ENCODE measurements around the gene NAA10.

The NAA10 gene

GRCh38 chrX:153925739-153926551 is 8.9 kb downstream of the NAA10 start, which contains the start of gene ARHGAP4:
TSS of gene ARHGAP4 (minus strand) at chrX:153926264. CDS start at chrX:153926202, 62 bp downstream.
- Histone ChIP-seq H3K4me2 (ENCODE audit: low read length) (peak within 1 kb of the TSS; percentile 83), H3K4me1 (ENCODE audit: control insufficient read depth, insufficient read depth, low read length) (peaks cover 48% of the 10 kb centered on the region)

GRCh38 chrX:153925387-153925738 is 9.5 kb downstream of the NAA10 start:
- H3K36me3 ChIP-seq (ENCODE audit: insufficient read depth, low read length): peaks cover 14% of the 10 kb centered on the region
- no peaks in the 10 kb centered on the region for H3K9me3 ChIP-seq (replicated peaks; ENCODE audit: low read length)
- H3K9ac ChIP-seq (ENCODE audit: low read depth, low read length): no peak overlapping the region
- no peak overlapping the region for H3K4me2 ChIP-seq (ENCODE audit: low read length)
- H3K27me3 ChIP-seq (ENCODE audit: control insufficient read depth, insufficient read depth, low read length): no peaks in the 10 kb centered on the region
- no peak overlapping the region for H3K4me3 ChIP-seq (ENCODE audit: low read length)
- H3K4me1 ChIP-seq (ENCODE audit: control insufficient read depth, insufficient read depth, low read length): peaks cover 49% of the 10 kb centered on the region

More at GRCh38 chrX:153925739-153926551, 8.9 kb downstream of the NAA10 start, which contains the start of gene ARHGAP4:
- no peaks in the 10 kb centered on the region for H3K9me3 ChIP-seq (replicated peaks; ENCODE audit: low read length)
- H3K4me3 ChIP-seq (ENCODE audit: low read length): peak within 1 kb of the TSS; percentile 74
- peaks cover 18% of the 10 kb centered on the region for H3K36me3 ChIP-seq (ENCODE audit: insufficient read depth, low read length)
- H3K27me3 ChIP-seq (ENCODE audit: control insufficient read depth, insufficient read depth, low read length): no peaks in the 10 kb centered on the region
- H3K9ac ChIP-seq (ENCODE audit: low read depth, low read length): peak within 1 kb of the TSS; percentile 85

GRCh38 chrX:153924149-153924861 is 10.5 kb downstream of the NAA10 start:
- H3K4me3 ChIP-seq (ENCODE audit: low read length): no peak overlapping the region
- no peak overlapping the region for H3K9ac ChIP-seq (ENCODE audit: low read depth, low read length)
- no peaks in the 10 kb centered on the region for H3K9me3 ChIP-seq (replicated peaks; ENCODE audit: low read length)
- peaks cover 48% of the 10 kb centered on the region for H3K4me1 ChIP-seq (ENCODE audit: control insufficient read depth, insufficient read depth, low read length)
- no peak overlapping the region for H3K4me2 ChIP-seq (ENCODE audit: low read length)
- H3K36me3 ChIP-seq (ENCODE audit: insufficient read depth, low read length): peaks cover 3% of the 10 kb centered on the region
- peaks cover 1% of the 10 kb centered on the region for H3K27me3 ChIP-seq (ENCODE audit: control insufficient read depth, insufficient read depth, low read length)

- peak overlapping the region; percentile 38 for H3K4me2 ChIP-seq (ENCODE audit: low read length)
- peaks cover 40% of the 10 kb centered on the region for H3K4me1 ChIP-seq (ENCODE audit: control insufficient read depth, insufficient read depth, low read length)
- peaks cover 3% of the 10 kb centered on the region for H3K27me3 ChIP-seq (ENCODE audit: control insufficient read depth, insufficient read depth, low read length)
- no peaks in the 10 kb centered on the region for H3K9me3 ChIP-seq (replicated peaks; ENCODE audit: low read length)
- H3K4me3 ChIP-seq (ENCODE audit: low read length): no peak overlapping the region
- no peaks in the 10 kb centered on the region for H3K36me3 ChIP-seq (ENCODE audit: insufficient read depth, low read length)
- H3K9ac ChIP-seq (ENCODE audit: low read depth, low read length): no peak overlapping the region
These were observed 11.6 kb downstream of the NAA10 start for GRCh38 chrX:153922932-153923857.

GRCh38 chrX:153921511-153922446 is 13.1 kb downstream of the NAA10 start:
- H3K27me3 ChIP-seq (ENCODE audit: control insufficient read depth, insufficient read depth, low read length): peaks cover 7% of the 10 kb centered on the region
- peak overlapping the region; percentile 39 for H3K4me3 ChIP-seq (ENCODE audit: low read length)
- H3K9me3 ChIP-seq (replicated peaks; ENCODE audit: low read length): no peaks in the 10 kb centered on the region
- peaks cover 29% of the 10 kb centered on the region for H3K4me1 ChIP-seq (ENCODE audit: control insufficient read depth, insufficient read depth, low read length)
- peak overlapping the region; percentile 18 for H3K9ac ChIP-seq (ENCODE audit: low read depth, low read length)
- no peaks in the 10 kb centered on the region for H3K36me3 ChIP-seq (ENCODE audit: insufficient read depth, low read length)
- H3K4me2 ChIP-seq (ENCODE audit: low read length): peak overlapping the region; percentile 65

- peak overlapping the region; percentile 18 for H3K9ac ChIP-seq (ENCODE audit: low read depth, low read length)
- no peaks in the 10 kb centered on the region for H3K9me3 ChIP-seq (replicated peaks; ENCODE audit: low read length)
- H3K4me3 ChIP-seq (ENCODE audit: low read length): no peak overlapping the region
- peak overlapping the region; percentile 65 for H3K4me2 ChIP-seq (ENCODE audit: low read length)
- no peaks in the 10 kb centered on the region for H3K36me3 ChIP-seq (ENCODE audit: insufficient read depth, low read length)
- peaks cover 7% of the 10 kb centered on the region for H3K27me3 ChIP-seq (ENCODE audit: control insufficient read depth, insufficient read depth, low read length)
- peaks cover 22% of the 10 kb centered on the region for H3K4me1 ChIP-seq (ENCODE audit: control insufficient read depth, insufficient read depth, low read length)
These were observed 13.8 kb downstream of the NAA10 start for GRCh38 chrX:153921070-153921469.

- H3K4me1 ChIP-seq (ENCODE audit: control insufficient read depth, insufficient read depth, low read length): peaks cover 22% of the 10 kb centered on the region
- H3K9me3 ChIP-seq (replicated peaks; ENCODE audit: low read length): no peaks in the 10 kb centered on the region
- H3K4me2 ChIP-seq (ENCODE audit: low read length): no peak overlapping the region
- no peak overlapping the region for H3K9ac ChIP-seq (ENCODE audit: low read depth, low read length)
- peaks cover 7% of the 10 kb centered on the region for H3K27me3 ChIP-seq (ENCODE audit: control insufficient read depth, insufficient read depth, low read length)
- no peaks in the 10 kb centered on the region for H3K36me3 ChIP-seq (ENCODE audit: insufficient read depth, low read length)
- no peak overlapping the region for H3K4me3 ChIP-seq (ENCODE audit: low read length)
These were observed 14.3 kb downstream of the NAA10 start for GRCh38 chrX:153920546-153920945.

- no peak overlapping the region for H3K4me2 ChIP-seq (ENCODE audit: low read length)
- no peak overlapping the region for H3K4me3 ChIP-seq (ENCODE audit: low read length)
- peaks cover 7% of the 10 kb centered on the region for H3K27me3 ChIP-seq (ENCODE audit: control insufficient read depth, insufficient read depth, low read length)
- no peaks in the 10 kb centered on the region for H3K36me3 ChIP-seq (ENCODE audit: insufficient read depth, low read length)
- peaks cover 19% of the 10 kb centered on the region for H3K4me1 ChIP-seq (ENCODE audit: control insufficient read depth, insufficient read depth, low read length)
- H3K9ac ChIP-seq (ENCODE audit: low read depth, low read length): no peak overlapping the region
- H3K9me3 ChIP-seq (replicated peaks; ENCODE audit: low read length): no peaks in the 10 kb centered on the region
These were observed 15.6 kb downstream of the NAA10 start for GRCh38 chrX:153919281-153919680.

GRCh38 chrX:153917869-153918268 is 17.0 kb downstream of the NAA10 start:
- peaks cover 7% of the 10 kb centered on the region for H3K27me3 ChIP-seq (ENCODE audit: control insufficient read depth, insufficient read depth, low read length)
- H3K9me3 ChIP-seq (replicated peaks; ENCODE audit: low read length): no peaks in the 10 kb centered on the region
- H3K4me1 ChIP-seq (ENCODE audit: control insufficient read depth, insufficient read depth, low read length): peaks cover 14% of the 10 kb centered on the region
- H3K36me3 ChIP-seq (ENCODE audit: insufficient read depth, low read length): no peaks in the 10 kb centered on the region
- H3K4me3 ChIP-seq (ENCODE audit: low read length): no peak overlapping the region
- H3K4me2 ChIP-seq (ENCODE audit: low read length): no peak overlapping the region
- no peak overlapping the region for H3K9ac ChIP-seq (ENCODE audit: low read depth, low read length)

- H3K9ac ChIP-seq (ENCODE audit: low read depth, low read length): no peak overlapping the region
- no peaks in the 10 kb centered on the region for H3K4me1 ChIP-seq (ENCODE audit: control insufficient read depth, insufficient read depth, low read length)
- H3K4me3 ChIP-seq (ENCODE audit: low read length): no peak overlapping the region
- no peaks in the 10 kb centered on the region for H3K9me3 ChIP-seq (replicated peaks; ENCODE audit: low read length)
- H3K36me3 ChIP-seq (ENCODE audit: insufficient read depth, low read length): no peaks in the 10 kb centered on the region
- peaks cover 4% of the 10 kb centered on the region for H3K27me3 ChIP-seq (ENCODE audit: control insufficient read depth, insufficient read depth, low read length)
- no peak overlapping the region for H3K4me2 ChIP-seq (ENCODE audit: low read length)
These were observed 21.1 kb downstream of the NAA10 start for GRCh38 chrX:153913701-153914100.
